ENCODE data around the gene RNF157.

- TF ChIP-seq CHAMP1 (IDR thresholded peaks at IDR 0.05) (no peak), KAT7 (CRISPR knock-in tag; IDR thresholded peaks at IDR 0.05; ENCODE audit: borderline replicate concordance) (no peak), ZNF740 (CRISPR knock-in tag; IDR thresholded peaks at IDR 0.05) (no peak), ZNF740 (tag; IDR thresholded peaks at IDR 0.05) (no peak), ZFP1 (CRISPR knock-in tag; IDR thresholded peaks at IDR 0.05) (no peak), PHF8 (IDR thresholded peaks at IDR 0.05; ENCODE audit: borderline replicate concordance, low read length) (no peak), CEBPZ (IDR thresholded peaks at IDR 0.05; ENCODE audit: borderline replicate concordance, low read depth, low read length) (no peak), TAF9B (IDR thresholded peaks at IDR 0.05; ENCODE audit: partially characterized antibody) (no peak), ZNF253 (CRISPR knock-in tag; conservative IDR thresholded peaks at IDR 0.05) (no peak)
- TF ChIP-seq, protein P1, sequence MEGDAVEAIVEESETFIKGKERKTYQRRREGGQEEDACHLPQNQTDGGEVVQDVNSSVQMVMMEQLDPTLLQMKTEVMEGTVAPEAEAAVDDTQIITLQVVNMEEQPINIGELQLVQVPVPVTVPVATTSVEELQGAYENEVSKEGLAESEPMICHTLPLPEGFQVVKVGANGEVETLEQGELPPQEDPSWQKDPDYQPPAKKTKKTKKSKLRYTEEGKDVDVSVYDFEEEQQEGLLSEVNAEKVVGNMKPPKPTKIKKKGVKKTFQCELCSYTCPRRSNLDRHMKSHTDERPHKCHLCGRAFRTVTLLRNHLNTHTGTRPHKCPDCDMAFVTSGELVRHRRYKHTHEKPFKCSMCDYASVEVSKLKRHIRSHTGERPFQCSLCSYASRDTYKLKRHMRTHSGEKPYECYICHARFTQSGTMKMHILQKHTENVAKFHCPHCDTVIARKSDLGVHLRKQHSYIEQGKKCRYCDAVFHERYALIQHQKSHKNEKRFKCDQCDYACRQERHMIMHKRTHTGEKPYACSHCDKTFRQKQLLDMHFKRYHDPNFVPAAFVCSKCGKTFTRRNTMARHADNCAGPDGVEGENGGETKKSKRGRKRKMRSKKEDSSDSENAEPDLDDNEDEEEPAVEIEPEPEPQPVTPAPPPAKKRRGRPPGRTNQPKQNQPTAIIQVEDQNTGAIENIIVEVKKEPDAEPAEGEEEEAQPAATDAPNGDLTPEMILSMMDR (IDR thresholded peaks at IDR 0.05 in 2 of 3, conservative IDR thresholded peaks at IDR 0.05 in 1 of 3; ENCODE audit: insufficient read depth in 2 of 3, low read depth in 1 of 3, low read length in 3 of 3), result no peak
- TF ChIP-seq, protein P2, sequence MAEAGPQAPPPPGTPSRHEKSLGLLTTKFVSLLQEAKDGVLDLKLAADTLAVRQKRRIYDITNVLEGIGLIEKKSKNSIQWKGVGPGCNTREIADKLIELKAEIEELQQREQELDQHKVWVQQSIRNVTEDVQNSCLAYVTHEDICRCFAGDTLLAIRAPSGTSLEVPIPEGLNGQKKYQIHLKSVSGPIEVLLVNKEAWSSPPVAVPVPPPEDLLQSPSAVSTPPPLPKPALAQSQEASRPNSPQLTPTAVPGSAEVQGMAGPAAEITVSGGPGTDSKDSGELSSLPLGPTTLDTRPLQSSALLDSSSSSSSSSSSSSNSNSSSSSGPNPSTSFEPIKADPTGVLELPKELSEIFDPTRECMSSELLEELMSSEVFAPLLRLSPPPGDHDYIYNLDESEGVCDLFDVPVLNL (CRISPR knock-in tag; IDR thresholded peaks at IDR 0.05; ENCODE audit: low read depth), result no peak
- TF ChIP-seq, protein P3, sequence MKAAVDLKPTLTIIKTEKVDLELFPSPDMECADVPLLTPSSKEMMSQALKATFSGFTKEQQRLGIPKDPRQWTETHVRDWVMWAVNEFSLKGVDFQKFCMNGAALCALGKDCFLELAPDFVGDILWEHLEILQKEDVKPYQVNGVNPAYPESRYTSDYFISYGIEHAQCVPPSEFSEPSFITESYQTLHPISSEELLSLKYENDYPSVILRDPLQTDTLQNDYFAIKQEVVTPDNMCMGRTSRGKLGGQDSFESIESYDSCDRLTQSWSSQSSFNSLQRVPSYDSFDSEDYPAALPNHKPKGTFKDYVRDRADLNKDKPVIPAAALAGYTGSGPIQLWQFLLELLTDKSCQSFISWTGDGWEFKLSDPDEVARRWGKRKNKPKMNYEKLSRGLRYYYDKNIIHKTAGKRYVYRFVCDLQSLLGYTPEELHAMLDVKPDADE (conservative IDR thresholded peaks at IDR 0.05; ENCODE audit: control insufficient read depth, low read depth, low read length), result no peak
Measured at GRCh38 chr17:76241691-76242255, 1.5 kb upstream of the RNF157 start.
